ENCODE results near the gene SLC16A7.

Gene SLC16A7

GRCh38 chr12:59624732-59625460 lies 29.1 kb downstream of the SLC16A7 start:
- no peak for DNase-seq

GRCh38 chr12:59626382-59626781 lies 30.6 kb downstream of the SLC16A7 start:
- no peak for DNase-seq

GRCh38 chr12:59627582-59627981 lies 31.8 kb downstream of the SLC16A7 start:
- no peak for DNase-seq

GRCh38 chr12:59629890-59630289 lies 34.1 kb downstream of the SLC16A7 start:
- no peak for DNase-seq

- DNase-seq: no peak
These were observed 36.6 kb downstream of the SLC16A7 start for GRCh38 chr12:59632408-59632807.

GRCh38 chr12:59634254-59634653 lies 38.4 kb downstream of the SLC16A7 start:
- no peak for DNase-seq

GRCh38 chr12:59636945-59637691 lies 41.3 kb downstream of the SLC16A7 start:
- DNase-seq: no peak

- DNase-seq: no peak
These were observed 41.9 kb downstream of the SLC16A7 start for GRCh38 chr12:59637692-59638070.

- DNase-seq: no peak
These were observed 47.7 kb downstream of the SLC16A7 start for GRCh38 chr12:59643550-59643949.

- DNase-seq: no peak
These were observed 49.4 kb downstream of the SLC16A7 start for GRCh38 chr12:59645242-59645641.

GRCh38 chr12:59646636-59647035 lies 50.8 kb downstream of the SLC16A7 start:
- no peak for DNase-seq

- DNase-seq: no peak
These were observed 53.4 kb downstream of the SLC16A7 start for GRCh38 chr12:59649203-59649602.

GRCh38 chr12:59650588-59651228 lies 54.9 kb downstream of the SLC16A7 start:
- no peak for DNase-seq

- DNase-seq: no peak
These were observed 55.5 kb downstream of the SLC16A7 start for GRCh38 chr12:59651229-59651920.

GRCh38 chr12:59652130-59652529 lies 56.3 kb downstream of the SLC16A7 start:
- no peak for DNase-seq

- no peak for DNase-seq
These were observed 58.2 kb downstream of the SLC16A7 start for GRCh38 chr12:59654061-59654460.

GRCh38 chr12:59657266-59657665 lies 61.4 kb downstream of the SLC16A7 start:
- no peak for DNase-seq

- DNase-seq: no peak
These were observed 61.9 kb downstream of the SLC16A7 start for GRCh38 chr12:59657711-59658110.

- no peak for DNase-seq
These were observed 64.3 kb downstream of the SLC16A7 start for GRCh38 chr12:59660148-59660547.

- no peak for DNase-seq
These were observed 65.2 kb downstream of the SLC16A7 start for GRCh38 chr12:59660921-59661597.

- no peak for DNase-seq
These were observed 68.7 kb downstream of the SLC16A7 start for GRCh38 chr12:59664495-59664894.

- DNase-seq: no peak
These were observed 69.9 kb downstream of the SLC16A7 start for GRCh38 chr12:59665701-59666100.

GRCh38 chr12:59668674-59669073 lies 72.8 kb downstream of the SLC16A7 start:
- no peak for DNase-seq
